ENCODE measurements around the gene CRYBB3. TPM values are rescaled to one million over a fixed set of nuclear protein-coding genes. Genes with fewer than 3 reads are reported as not detected.
A peak's percentile ranks its signal among the peaks of the same experiment; 100 is the strongest.
"Not testable (repeated sequence)": the region's sequence is repeated elsewhere in the genome, so short reads cannot be mapped to it uniquely, and the experiment has no call there.

Gene CRYBB3
- total RNA-seq, 1 experiment from 2014 or later, result not detected

GRCh38 chr22:25201557-25202273, 2.1 kb downstream of the CRYBB3 start:
- intact Hi-C loops (cut with micrococcal nuclease; ENCODE audit: unreplicated experiment), result no loop called here
- H3K4me3 ChIP-seq (ENCODE audit: low read depth, low read length), result no peak overlapping the region
- BruUV-seq (replicated peaks), result no TSS peak
- H3K9me3 ChIP-seq, result no peaks in the 10 kb centered on the region
- TF ChIP-seq, protein P1, sequence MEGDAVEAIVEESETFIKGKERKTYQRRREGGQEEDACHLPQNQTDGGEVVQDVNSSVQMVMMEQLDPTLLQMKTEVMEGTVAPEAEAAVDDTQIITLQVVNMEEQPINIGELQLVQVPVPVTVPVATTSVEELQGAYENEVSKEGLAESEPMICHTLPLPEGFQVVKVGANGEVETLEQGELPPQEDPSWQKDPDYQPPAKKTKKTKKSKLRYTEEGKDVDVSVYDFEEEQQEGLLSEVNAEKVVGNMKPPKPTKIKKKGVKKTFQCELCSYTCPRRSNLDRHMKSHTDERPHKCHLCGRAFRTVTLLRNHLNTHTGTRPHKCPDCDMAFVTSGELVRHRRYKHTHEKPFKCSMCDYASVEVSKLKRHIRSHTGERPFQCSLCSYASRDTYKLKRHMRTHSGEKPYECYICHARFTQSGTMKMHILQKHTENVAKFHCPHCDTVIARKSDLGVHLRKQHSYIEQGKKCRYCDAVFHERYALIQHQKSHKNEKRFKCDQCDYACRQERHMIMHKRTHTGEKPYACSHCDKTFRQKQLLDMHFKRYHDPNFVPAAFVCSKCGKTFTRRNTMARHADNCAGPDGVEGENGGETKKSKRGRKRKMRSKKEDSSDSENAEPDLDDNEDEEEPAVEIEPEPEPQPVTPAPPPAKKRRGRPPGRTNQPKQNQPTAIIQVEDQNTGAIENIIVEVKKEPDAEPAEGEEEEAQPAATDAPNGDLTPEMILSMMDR (IDR thresholded peaks at IDR 0.05; ENCODE audit: insufficient read depth in 1 of 2, low read depth in 1 of 2, low read length in 1 of 2, severe bottlenecking in 1 of 2, unreplicated experiment in 1 of 2), result no peak
- no peaks in the 10 kb centered on the region for H3K4me1 ChIP-seq
- H3K27ac Mint-ChIP-seq (ENCODE audit: unreplicated experiment), result peak overlapping the region; percentile 9
- H3K27me3 ChIP-seq (replicated peaks; ENCODE audit: control insufficient read depth, insufficient read depth, low read length), result no peaks in the 10 kb centered on the region
- no peak for DNase-seq
- H3K4me1 Mint-ChIP-seq (ENCODE audit: low read depth, unreplicated experiment), result no peaks in the 10 kb centered on the region
- CTCF ChIA-PET, result interaction anchor here (0.6 to 1.5 kb wide), 7 partner anchors 22 to 218 kb away, joined by 3 to 9 read pairs (median 4); no protein-coding TSS in a partner anchor
- H3K36me3 Mint-ChIP-seq (ENCODE audit: insufficient read depth, unreplicated experiment), result peaks cover 16% of the 10 kb centered on the region
- no peak overlapping the region for H3K4me3 Mint-ChIP-seq (ENCODE audit: unreplicated experiment)
- H3K27me3 Mint-ChIP-seq (ENCODE audit: insufficient read depth, unreplicated experiment), result no peaks in the 10 kb centered on the region
- H3K36me3 ChIP-seq (ENCODE audit: control insufficient read depth, insufficient read depth, low read length), result no peaks in the 10 kb centered on the region; the same call in none of the 2 replicates
- H3K9me3 Mint-ChIP-seq (ENCODE audit: unreplicated experiment), result no peaks in the 10 kb centered on the region
- POLR2A ChIA-PET, result no interaction called here

DNA sequence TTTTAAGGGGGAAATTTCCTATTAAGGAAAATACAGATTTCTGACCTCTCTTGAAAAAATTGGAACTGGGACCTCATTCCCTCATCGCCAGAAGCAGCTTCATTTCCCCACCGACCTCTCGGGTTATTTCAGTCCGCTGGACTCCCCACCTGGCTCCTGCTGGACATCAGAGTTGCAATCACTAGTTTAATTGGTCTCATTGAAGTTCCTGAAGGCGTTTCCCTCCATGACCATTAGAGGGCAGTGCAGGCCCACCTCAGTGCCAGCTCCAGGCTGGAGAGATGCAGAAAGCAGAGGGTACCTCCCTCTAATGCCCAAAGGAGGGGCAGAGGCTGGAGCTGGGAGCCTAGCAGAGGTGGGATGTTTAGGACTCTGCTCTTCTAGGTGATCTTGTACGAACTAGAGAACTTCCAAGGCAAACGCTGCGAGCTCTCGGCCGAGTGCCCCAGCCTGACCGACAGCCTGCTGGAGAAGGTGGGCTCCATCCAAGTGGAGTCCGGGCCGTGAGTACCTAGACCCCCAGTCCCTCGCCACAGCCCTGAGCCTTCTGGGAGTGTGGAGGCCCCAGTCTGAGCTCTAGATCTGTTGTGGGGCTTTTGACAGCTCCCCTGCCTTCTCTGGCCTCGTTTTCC, 2.7 kb downstream of the CRYBB3 start:
- ChIA-PET CTCF (interaction anchor here (0.6 to 1.5 kb wide), 7 partner anchors 21 to 218 kb away, joined by 3 to 9 read pairs (median 4); no protein-coding TSS in a partner anchor), POLR2A (no interaction called here)
- Mint-ChIP-seq H3K27me3 (ENCODE audit: insufficient read depth, unreplicated experiment) (no peaks in the 10 kb centered on the region), H3K9me3 (ENCODE audit: unreplicated experiment) (no peaks in the 10 kb centered on the region), H3K4me1 (ENCODE audit: low read depth, unreplicated experiment) (no peaks in the 10 kb centered on the region), H3K4me3 (ENCODE audit: unreplicated experiment) (no peak overlapping the region), H3K27ac (ENCODE audit: unreplicated experiment) (peak overlapping the region; percentile 9), H3K36me3 (ENCODE audit: insufficient read depth, unreplicated experiment) (peaks cover 14% of the 10 kb centered on the region)
- no peaks in the 10 kb centered on the region; the same call in none of the 2 replicates for H3K36me3 ChIP-seq (ENCODE audit: control insufficient read depth, insufficient read depth, low read length)
- peak; percentile 70 to 78 for DNase-seq
- no peaks in the 10 kb centered on the region for H3K9me3 ChIP-seq
- no peaks in the 10 kb centered on the region for H3K4me1 ChIP-seq
- no peak overlapping the region for H3K4me3 ChIP-seq (ENCODE audit: low read depth, low read length)
- intact Hi-C loops (cut with micrococcal nuclease; ENCODE audit: unreplicated experiment), result no loop called here
- TF ChIP-seq, protein P1 (IDR thresholded peaks at IDR 0.05; ENCODE audit: insufficient read depth in 1 of 2, low read depth in 1 of 2, low read length in 1 of 2, severe bottlenecking in 1 of 2, unreplicated experiment in 1 of 2), result peak; percentile 73 to 86
- BruUV-seq (replicated peaks), result no TSS peak
- no peaks in the 10 kb centered on the region for H3K27me3 ChIP-seq (replicated peaks; ENCODE audit: control insufficient read depth, insufficient read depth, low read length)

- H3K4me3 ChIP-seq (ENCODE audit: low read depth, low read length), result no peak overlapping the region
- DNase-seq, result no peak
- intact Hi-C loops (cut with micrococcal nuclease; ENCODE audit: unreplicated experiment), result no loop called here
- no peak overlapping the region for H3K27ac Mint-ChIP-seq (ENCODE audit: unreplicated experiment)
- H3K9me3 Mint-ChIP-seq (ENCODE audit: unreplicated experiment), result no peaks in the 10 kb centered on the region
- no peaks in the 10 kb centered on the region for H3K27me3 ChIP-seq (replicated peaks; ENCODE audit: control insufficient read depth, insufficient read depth, low read length)
- no peak overlapping the region for H3K4me3 Mint-ChIP-seq (ENCODE audit: unreplicated experiment)
- H3K4me1 Mint-ChIP-seq (ENCODE audit: low read depth, unreplicated experiment), result no peaks in the 10 kb centered on the region
- ChIA-PET CTCF (interaction anchor here (1.0 to 1.5 kb wide), 4 partner anchors 21 to 92 kb away, joined by 3 to 9 read pairs (median 4); no protein-coding TSS in a partner anchor), POLR2A (no interaction called here)
- H3K36me3 ChIP-seq (ENCODE audit: control insufficient read depth, insufficient read depth, low read length), result no peaks in the 10 kb centered on the region; the same call in none of the 2 replicates
- TF ChIP-seq, protein P1 (IDR thresholded peaks at IDR 0.05; ENCODE audit: insufficient read depth in 1 of 2, low read depth in 1 of 2, low read length in 1 of 2, severe bottlenecking in 1 of 2, unreplicated experiment in 1 of 2), result no peak
- no peaks in the 10 kb centered on the region for H3K27me3 Mint-ChIP-seq (ENCODE audit: insufficient read depth, unreplicated experiment)
- BruUV-seq (replicated peaks), result no TSS peak
- no peaks in the 10 kb centered on the region for H3K4me1 ChIP-seq
- no peaks in the 10 kb centered on the region for H3K9me3 ChIP-seq
- peaks cover 11% of the 10 kb centered on the region for H3K36me3 Mint-ChIP-seq (ENCODE audit: insufficient read depth, unreplicated experiment)
Observed at GRCh38 chr22:25203082-25203481, 3.4 kb downstream of the CRYBB3 start.

GRCh38 chr22:25204547-25204946, 4.9 kb downstream of the CRYBB3 start:
- H3K27me3 Mint-ChIP-seq (ENCODE audit: insufficient read depth, unreplicated experiment); H3K36me3 ChIP-seq (ENCODE audit: control insufficient read depth, insufficient read depth, low read length); intact Hi-C loops (cut with micrococcal nuclease; ENCODE audit: unreplicated experiment); BruUV-seq (replicated peaks); H3K4me1 ChIP-seq; H3K4me3 ChIP-seq (ENCODE audit: low read depth, low read length); H3K4me3 Mint-ChIP-seq (ENCODE audit: unreplicated experiment); POLR2A ChIA-PET; H3K27ac Mint-ChIP-seq (ENCODE audit: unreplicated experiment); CTCF ChIA-PET; H3K9me3 Mint-ChIP-seq (ENCODE audit: unreplicated experiment); H3K9me3 ChIP-seq; H3K27me3 ChIP-seq (replicated peaks; ENCODE audit: control insufficient read depth, insufficient read depth, low read length); DNase-seq; H3K4me1 Mint-ChIP-seq (ENCODE audit: low read depth, unreplicated experiment): not testable (repeated sequence)
- H3K36me3 Mint-ChIP-seq (ENCODE audit: insufficient read depth, unreplicated experiment), result peaks cover 11% of the 10 kb centered on the region
